B cell (primary cell): ENCODE results near the gene OR2T2.
"Not testable (repeated sequence)": the region's sequence is repeated elsewhere in the genome, so short reads cannot be mapped to it uniquely, and the experiment has no call there.

Source experiments
- CTCF ChIP-seq: fragments of 200-600 bp; IDR thresholded peaks from one replicate; pipeline ENCODE4 v1.8.0; 2022; ENCODE audit warnings: antibody characterized with exemption, mild to moderate bottlenecking
- EZH2 ChIP-seq: IDR thresholded peaks from 2 replicates; pipeline ENCODE4 v1.6.1; 2012; ENCODE audit warnings: borderline replicate concordance, low read depth, mild to moderate bottlenecking, moderate library complexity, low read length; ENCODE audit not compliant: insufficient read depth, poor library complexity, severe bottlenecking

GRCh38 chr1:248475660-248476059 lies 30.2 kb downstream of the OR2T2 start:
- not testable (repeated sequence) for TF ChIP-seq CTCF, EZH2
